GM23338 (cell line): ENCODE results near the gene PRDM5. TPM values are rescaled to one million over a fixed set of nuclear protein-coding genes. Genes with fewer than 3 reads are reported as not detected.

Experiments used
- ATAC-seq: fragments of 200-7000 bp; cut with Tn5 transposase; 3 replicates; pipeline ENCODE4 v1.9.1; 2020
- DNase-seq: peaks from one replicate; pipeline ENCODE4 v3.0.0-alpha.2; 2015; ENCODE audit warnings: low spot score
- H2AFZ ChIP-seq: fragments of 200-600 bp; sonication (generic); 2 replicates; pipeline ENCODE4 v1.8.0; 2016; ENCODE audit warnings: antibody characterized with exemption, mild to moderate bottlenecking, moderate library complexity
- H3F3A ChIP-seq: fragments of 200-600 bp; sonication (generic); replicated peaks from 2 replicates; pipeline ENCODE4 v1.8.0; 2017; ENCODE audit warnings: antibody characterized with exemption, mixed run types, low read depth
- H3K27ac ChIP-seq: fragments of 200-600 bp; sonication (generic); 2 replicates; pipeline ENCODE4 v1.6.1; 2016; ENCODE audit warnings: low read depth
- H3K27me3 ChIP-seq: fragments of 200-600 bp; sonication (generic); 2 replicates; pipeline ENCODE4 v1.8.0; 2016; ENCODE audit warnings: mild to moderate bottlenecking, mixed run types, moderate library complexity; ENCODE audit not compliant: insufficient read depth
- H3K36me3 ChIP-seq: fragments of 200-600 bp; sonication (generic); 2 replicates; pipeline ENCODE4 v1.8.0; 2016; ENCODE audit warnings: mild to moderate bottlenecking; ENCODE audit not compliant: insufficient read depth
- H3K4me1 ChIP-seq: fragments of 200-600 bp; sonication (generic); 2 replicates; pipeline ENCODE4 v1.8.0; 2016; ENCODE audit warnings: mild to moderate bottlenecking, moderate library complexity; ENCODE audit not compliant: insufficient read depth
- H3K4me2 ChIP-seq: fragments of 200-600 bp; sonication (generic); 2 replicates; pipeline ENCODE4 v1.7.1; 2017; ENCODE audit warnings: mixed run types
- H3K4me3 ChIP-seq: fragments of 200-600 bp; sonication (generic); 2 replicates; pipeline ENCODE4 v1.6.1; 2016; ENCODE audit warnings: mixed run types
- H3K79me2 ChIP-seq: fragments of 200-600 bp; sonication (generic); replicated peaks from 2 replicates; pipeline ENCODE4 v1.8.0; 2017; ENCODE audit warnings: mild to moderate bottlenecking; ENCODE audit not compliant: insufficient read depth
- H3K9me2 ChIP-seq: fragments of 200-600 bp; sonication (generic); 2 replicates; pipeline ENCODE4 v1.8.0; 2017; ENCODE audit not compliant: insufficient read depth
- H4K20me1 ChIP-seq: fragments of 200-600 bp; sonication (generic); replicated peaks from 2 replicates; pipeline ENCODE4 v1.8.0; 2017; ENCODE audit warnings: mild to moderate bottlenecking; ENCODE audit not compliant: insufficient read depth
- H3K27ac Mint-ChIP-seq: 2 replicates; pipeline ENCODE4 v1.8.0; 2020; ENCODE audit warnings: inconsistent platforms, mild to moderate bottlenecking, moderate library complexity, mixed read lengths
- H3K27me3 Mint-ChIP-seq: 3 replicates; pipeline ENCODE4 v1.8.0; 2022; ENCODE audit warnings: low read depth, mild to moderate bottlenecking, moderate library complexity, mixed read lengths, inconsistent platforms; ENCODE audit not compliant: insufficient read depth, poor library complexity
- H3K36me3 Mint-ChIP-seq: 3 replicates; pipeline ENCODE4 v1.8.0; 2021; ENCODE audit warnings: low read depth, mild to moderate bottlenecking, inconsistent platforms, moderate library complexity, mixed read lengths
- H3K4me1 Mint-ChIP-seq: 3 replicates; pipeline ENCODE4 v1.8.0; 2020; ENCODE audit warnings: mild to moderate bottlenecking, inconsistent platforms, mixed read lengths
- H3K4me3 Mint-ChIP-seq: 3 replicates; pipeline ENCODE4 v1.8.0; 2021; ENCODE audit warnings: moderate library complexity, mild to moderate bottlenecking, inconsistent platforms, mixed read lengths
- H3K9me3 Mint-ChIP-seq: 3 replicates; pipeline ENCODE4 v1.8.0; 2020; ENCODE audit warnings: moderate library complexity, mild to moderate bottlenecking, inconsistent platforms, mixed read lengths
- CREB1 ChIP-seq: fragments of 250-450 bp; sonication (Bioruptor Pico); IDR thresholded peaks from 2 replicates; pipeline ENCODE4 v1.5.0; 2020; ENCODE audit warnings: low read depth, mild to moderate bottlenecking, moderate library complexity
- EZH2 ChIP-seq: fragments of 200-600 bp; sonication (generic); IDR thresholded peaks from one replicate; pipeline ENCODE4 v1.8.0; 2017; ENCODE audit warnings: antibody characterized with exemption, mild to moderate bottlenecking, low read depth; ENCODE audit not compliant: unreplicated experiment
- EZH2phosphoT487 ChIP-seq: fragments of 200-600 bp; sonication (generic); IDR thresholded peaks from one replicate; pipeline ENCODE4 v1.8.1; 2018; ENCODE audit warnings: antibody characterized with exemption; ENCODE audit not compliant: unreplicated experiment
- JUNB ChIP-seq: IDR thresholded peaks from one replicate; pipeline ENCODE4 v1.6.1; 2016; ENCODE audit warnings: antibody characterized with exemption; ENCODE audit not compliant: unreplicated experiment
- NANOG ChIP-seq: IDR thresholded peaks from 2 replicates; pipeline ENCODE4 v1.6.1; 2016; ENCODE audit warnings: antibody characterized with exemption, borderline replicate concordance
- POLR2AphosphoS5 ChIP-seq: IDR thresholded peaks from 2 replicates; pipeline ENCODE4 v1.6.1; 2016; ENCODE audit warnings: antibody characterized with exemption, low read depth
- STAT1 ChIP-seq: IDR thresholded peaks from one replicate; pipeline ENCODE4 v1.6.1; 2016; ENCODE audit warnings: antibody characterized with exemption; ENCODE audit not compliant: unreplicated experiment
- ZNF114 ChIP-seq: fragments of 250-450 bp; sonication (Bioruptor Pico); IDR thresholded peaks from 2 replicates; pipeline ENCODE4 v1.5.0; 2020; ENCODE audit warnings: mild to moderate bottlenecking, moderate library complexity
- ZNF331 ChIP-seq: fragments of 250-450 bp; sonication (Bioruptor Pico); IDR thresholded peaks from 2 replicates; pipeline ENCODE4 v1.5.0; 2020; ENCODE audit warnings: low read depth, mild to moderate bottlenecking, moderate library complexity
- ZNF462 ChIP-seq: fragments of 250-450 bp; sonication (Bioruptor Pico); IDR thresholded peaks from 2 replicates; pipeline ENCODE4 v1.5.0; 2020; ENCODE audit warnings: mild to moderate bottlenecking, moderate library complexity
- polyA plus RNA-seq: library from polyadenylated mRNA; unstranded; fragments of >200 nt; fragmentation: Nextera tagmentation; extraction: Ambion mirVana; gene quantifications from 2 replicates; pipeline ENCODE4 v1.2.1, GENCODE V29; 2016
- total RNA-seq: library from RNA; depleted of rRNA; stranded (reverse); fragments of >200 nt; shearing (Covaris generic); gene quantifications from 2 replicates; pipeline ENCODE4 v1.2.3, GENCODE V29; 2014
- TF ChIP-seq, protein P1 (sequence below), 2 experiments: fragments of 200-600 bp in 1 of 2; sonication (generic) in 1 of 2; conservative IDR thresholded peaks; 2 replicates each; pipeline versions ENCODE4 v1.5.1 to v1.6.1; 2016 to 2017; ENCODE audit warnings: antibody characterized with exemption in 2 of 2, low read depth in 2 of 2, mild to moderate bottlenecking in 2 of 2, moderate library complexity in 1 of 2
- TF ChIP-seq, protein P2 (sequence below): IDR thresholded peaks from 2 replicates; pipeline ENCODE4 v1.6.1; 2016; ENCODE audit warnings: antibody characterized with exemption
- TF ChIP-seq, protein P3 (sequence below): IDR thresholded peaks from one replicate; pipeline ENCODE4 v1.6.1; 2018; ENCODE audit warnings: antibody characterized with exemption; ENCODE audit not compliant: unreplicated experiment

Gene PRDM5
- total and polyA plus RNA-seq, 2 experiments from 2014 or later: 11.2 to 40.4 TPM

DNA sequence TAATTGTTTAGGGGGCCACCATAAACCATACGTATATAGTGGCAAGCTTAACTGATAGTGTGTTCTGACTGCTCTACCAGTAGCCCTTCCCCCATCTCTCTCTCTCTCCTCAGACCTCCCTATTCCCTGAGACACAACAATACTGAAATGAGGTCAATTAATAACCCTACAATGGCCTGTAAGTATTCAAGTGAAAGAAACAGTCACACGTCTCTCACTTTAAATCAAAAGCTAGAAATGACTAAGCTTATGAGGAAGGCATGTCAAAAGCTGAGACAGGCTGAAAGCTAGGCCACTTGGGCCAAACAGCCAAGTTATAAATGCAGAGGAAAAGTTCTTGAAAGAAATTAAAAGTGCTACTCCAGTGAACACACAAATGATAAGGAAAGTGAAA is 78.0 kb downstream of the PRDM5 start:
- Histone ChIP-seq H3F3A (no peaks in the 10 kb centered on the region), H3K27ac (no peak overlapping the region), H3K9me2 (no peaks in the 10 kb centered on the region), H3K4me1 (no peaks in the 10 kb centered on the region), H3K36me3 (no peaks in the 10 kb centered on the region), H2AFZ (no peak overlapping the region), H4K20me1 (no peaks in the 10 kb centered on the region; the same call in 1 of the 2 replicates), H3K4me2 (no peak overlapping the region), H3K79me2 (0 out of 2 replicates have a peak, but pooled peaks cover 5% of the 10 kb centered on the region), H3K27me3 (no peaks in the 10 kb centered on the region), H3K4me3 (no peak overlapping the region)
- DNase-seq (no peak), ATAC-seq (no peak; the same call in 2 of the 3 replicates)
- H3K36me3 Mint-ChIP-seq: peaks cover 3% of the 10 kb centered on the region; the same call in 1 of the 3 replicates
- H3K4me1 Mint-ChIP-seq: peaks cover 8% of the 10 kb centered on the region; the same call in 2 of the 3 replicates
- TF ChIP-seq STAT1 (no peak), JUNB (no peak), EZH2 (no peak), ZNF331 (CRISPR knock-in tag) (no peak), NANOG (no peak), ZNF462 (CRISPR knock-in tag) (no peak), EZH2phosphoT487 (no peak), POLR2AphosphoS5 (no peak), ZNF114 (no peak), CREB1 (CRISPR knock-in tag) (no peak)
- TF ChIP-seq, protein P1, sequence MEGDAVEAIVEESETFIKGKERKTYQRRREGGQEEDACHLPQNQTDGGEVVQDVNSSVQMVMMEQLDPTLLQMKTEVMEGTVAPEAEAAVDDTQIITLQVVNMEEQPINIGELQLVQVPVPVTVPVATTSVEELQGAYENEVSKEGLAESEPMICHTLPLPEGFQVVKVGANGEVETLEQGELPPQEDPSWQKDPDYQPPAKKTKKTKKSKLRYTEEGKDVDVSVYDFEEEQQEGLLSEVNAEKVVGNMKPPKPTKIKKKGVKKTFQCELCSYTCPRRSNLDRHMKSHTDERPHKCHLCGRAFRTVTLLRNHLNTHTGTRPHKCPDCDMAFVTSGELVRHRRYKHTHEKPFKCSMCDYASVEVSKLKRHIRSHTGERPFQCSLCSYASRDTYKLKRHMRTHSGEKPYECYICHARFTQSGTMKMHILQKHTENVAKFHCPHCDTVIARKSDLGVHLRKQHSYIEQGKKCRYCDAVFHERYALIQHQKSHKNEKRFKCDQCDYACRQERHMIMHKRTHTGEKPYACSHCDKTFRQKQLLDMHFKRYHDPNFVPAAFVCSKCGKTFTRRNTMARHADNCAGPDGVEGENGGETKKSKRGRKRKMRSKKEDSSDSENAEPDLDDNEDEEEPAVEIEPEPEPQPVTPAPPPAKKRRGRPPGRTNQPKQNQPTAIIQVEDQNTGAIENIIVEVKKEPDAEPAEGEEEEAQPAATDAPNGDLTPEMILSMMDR (conservative IDR thresholded peaks at IDR 0.05; ENCODE audit: low read depth in 2 of 2): no peak
- TF ChIP-seq, protein P2, sequence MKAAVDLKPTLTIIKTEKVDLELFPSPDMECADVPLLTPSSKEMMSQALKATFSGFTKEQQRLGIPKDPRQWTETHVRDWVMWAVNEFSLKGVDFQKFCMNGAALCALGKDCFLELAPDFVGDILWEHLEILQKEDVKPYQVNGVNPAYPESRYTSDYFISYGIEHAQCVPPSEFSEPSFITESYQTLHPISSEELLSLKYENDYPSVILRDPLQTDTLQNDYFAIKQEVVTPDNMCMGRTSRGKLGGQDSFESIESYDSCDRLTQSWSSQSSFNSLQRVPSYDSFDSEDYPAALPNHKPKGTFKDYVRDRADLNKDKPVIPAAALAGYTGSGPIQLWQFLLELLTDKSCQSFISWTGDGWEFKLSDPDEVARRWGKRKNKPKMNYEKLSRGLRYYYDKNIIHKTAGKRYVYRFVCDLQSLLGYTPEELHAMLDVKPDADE: no peak
- TF ChIP-seq, protein P3, sequence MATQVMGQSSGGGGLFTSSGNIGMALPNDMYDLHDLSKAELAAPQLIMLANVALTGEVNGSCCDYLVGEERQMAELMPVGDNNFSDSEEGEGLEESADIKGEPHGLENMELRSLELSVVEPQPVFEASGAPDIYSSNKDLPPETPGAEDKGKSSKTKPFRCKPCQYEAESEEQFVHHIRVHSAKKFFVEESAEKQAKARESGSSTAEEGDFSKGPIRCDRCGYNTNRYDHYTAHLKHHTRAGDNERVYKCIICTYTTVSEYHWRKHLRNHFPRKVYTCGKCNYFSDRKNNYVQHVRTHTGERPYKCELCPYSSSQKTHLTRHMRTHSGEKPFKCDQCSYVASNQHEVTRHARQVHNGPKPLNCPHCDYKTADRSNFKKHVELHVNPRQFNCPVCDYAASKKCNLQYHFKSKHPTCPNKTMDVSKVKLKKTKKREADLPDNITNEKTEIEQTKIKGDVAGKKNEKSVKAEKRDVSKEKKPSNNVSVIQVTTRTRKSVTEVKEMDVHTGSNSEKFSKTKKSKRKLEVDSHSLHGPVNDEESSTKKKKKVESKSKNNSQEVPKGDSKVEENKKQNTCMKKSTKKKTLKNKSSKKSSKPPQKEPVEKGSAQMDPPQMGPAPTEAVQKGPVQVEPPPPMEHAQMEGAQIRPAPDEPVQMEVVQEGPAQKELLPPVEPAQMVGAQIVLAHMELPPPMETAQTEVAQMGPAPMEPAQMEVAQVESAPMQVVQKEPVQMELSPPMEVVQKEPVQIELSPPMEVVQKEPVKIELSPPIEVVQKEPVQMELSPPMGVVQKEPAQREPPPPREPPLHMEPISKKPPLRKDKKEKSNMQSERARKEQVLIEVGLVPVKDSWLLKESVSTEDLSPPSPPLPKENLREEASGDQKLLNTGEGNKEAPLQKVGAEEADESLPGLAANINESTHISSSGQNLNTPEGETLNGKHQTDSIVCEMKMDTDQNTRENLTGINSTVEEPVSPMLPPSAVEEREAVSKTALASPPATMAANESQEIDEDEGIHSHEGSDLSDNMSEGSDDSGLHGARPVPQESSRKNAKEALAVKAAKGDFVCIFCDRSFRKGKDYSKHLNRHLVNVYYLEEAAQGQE: no peak
- H3K27me3 Mint-ChIP-seq: no peaks in the 10 kb centered on the region
- no peaks in the 10 kb centered on the region for H3K9me3 Mint-ChIP-seq
- no peak overlapping the region for H3K27ac Mint-ChIP-seq
- no peak overlapping the region for H3K4me3 Mint-ChIP-seq
